Gastroesophageal sphincter (tissue), 3 donors: Measurements from ENCODE around the gene LRP6.

Source experiments
- CTCF ChIP-seq, 4 experiments: fragments of 200-600 bp in 2 of 4; fragments of 450-650 bp in 2 of 4; sonication (generic) in 1 of 4; IDR thresholded peaks; one replicate each; pipeline ENCODE4 v1.5.1; 2017 to 2019; ENCODE audit warnings: antibody characterized with exemption in 4 of 4, mild to moderate bottlenecking in 2 of 4, moderate library complexity in 2 of 4
- EP300 ChIP-seq: sonication (generic); formaldehyde crosslinking; IDR thresholded peaks from one replicate; pipeline ENCODE4 v1.6.1; 2017; ENCODE audit warnings: antibody characterized with exemption, mild to moderate bottlenecking
- POLR2A ChIP-seq, 2 donors: fragments of 450-650 bp; IDR thresholded peaks; one replicate each; pipeline ENCODE4 v1.6.1; 2017; ENCODE audit warnings: antibody characterized with exemption in 2 of 2, mild to moderate bottlenecking in 2 of 2, moderate library complexity in 1 of 2
- POLR2AphosphoS5 ChIP-seq: sonication (generic); formaldehyde crosslinking; IDR thresholded peaks from one replicate; pipeline ENCODE4 v1.6.1; 2017; ENCODE audit warnings: antibody characterized with exemption

DNA sequence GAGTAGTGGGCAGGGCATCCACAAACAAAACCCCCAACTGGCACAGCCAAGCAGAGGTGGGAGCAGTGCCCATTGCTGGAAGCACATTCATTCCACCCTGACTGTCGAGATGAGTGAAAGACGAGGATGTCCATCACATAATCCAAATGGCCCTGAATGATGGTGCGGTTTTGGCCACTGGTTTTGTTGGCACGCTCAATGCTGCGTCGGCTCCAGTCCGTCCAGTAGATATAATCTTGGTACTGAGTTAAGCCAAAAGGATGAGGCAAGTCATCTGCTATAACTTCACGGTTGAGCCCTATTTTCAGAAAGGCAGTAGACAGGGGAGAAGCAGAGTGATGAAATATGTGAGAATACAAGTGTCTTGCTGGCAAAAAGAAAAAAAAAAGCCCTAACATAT, 108.0 kb downstream of the LRP6 start:
- TF ChIP-seq CTCF (IDR thresholded peaks at IDR 0.05) = no peak
- TF ChIP-seq POLR2A (IDR thresholded peaks at IDR 0.05) = no peak
- TF ChIP-seq POLR2AphosphoS5 = no peak
- TF ChIP-seq EP300 = no peak
